CD14-positive monocyte (primary cell): ENCODE measurements around the gene PTER. TPM values are rescaled to one million over a fixed set of nuclear protein-coding genes. Genes with fewer than 3 reads are reported as not detected.

Experiments
- DNase-seq, 3 donors: peaks; one replicate each; pipeline ENCODE4 v3.0.0-alpha.2; 2011 to 2022
- H2AFZ ChIP-seq: 2 replicates; pipeline ENCODE4 v1.6.0; 2012; ENCODE audit warnings: mild to moderate bottlenecking, low read depth, low read length, inconsistent platforms; ENCODE audit not compliant: insufficient read depth, poor library complexity, severe bottlenecking
- H3K27ac ChIP-seq, 2 donors: 1 replicate in 1 of 2; 2 replicates in 1 of 2; pipeline ENCODE4 v1.5.1; 2012 to 2013; ENCODE audit warnings: low read length in 2 of 2, control low read depth in 1 of 2, inconsistent platforms in 1 of 2, low read depth in 1 of 2, mild to moderate bottlenecking in 1 of 2
- H3K27me3 ChIP-seq, 2 donors: one replicate each; pipeline versions ENCODE4 v1.6.0 to v1.6.1; 2011 to 2013; ENCODE audit warnings: low read length in 2 of 2; ENCODE audit not compliant: control insufficient read depth in 2 of 2, insufficient read depth in 2 of 2
- H3K36me3 ChIP-seq, 2 donors: replicated peaks in 1 of 2; 1 replicate in 1 of 2; 2 replicates in 1 of 2; pipeline versions ENCODE4 v1.5.1 to v1.6.1; 2012 to 2013; ENCODE audit warnings: low read length in 2 of 2, control low read depth in 1 of 2, inconsistent platforms in 1 of 2, mild to moderate bottlenecking in 1 of 2; ENCODE audit not compliant: insufficient read depth in 2 of 2, control insufficient read depth in 1 of 2
- H3K4me1 ChIP-seq, 2 donors: 1 replicate in 1 of 2; 2 replicates in 1 of 2; pipeline versions ENCODE4 v1.5.1 to v1.6.1; 2012 to 2013; ENCODE audit warnings: low read length in 2 of 2, control low read depth in 1 of 2, inconsistent platforms in 1 of 2, mild to moderate bottlenecking in 1 of 2, moderate library complexity in 1 of 2; ENCODE audit not compliant: insufficient read depth in 2 of 2, control insufficient read depth in 1 of 2
- H3K4me2 ChIP-seq: replicated peaks from 2 replicates; pipeline ENCODE3; 2012; ENCODE audit warnings: low read length, moderate library complexity, mild to moderate bottlenecking; ENCODE audit not compliant: poor library complexity, severe bottlenecking; ENCODE audit errors: extremely low read depth
- H3K4me3 ChIP-seq, 3 experiments: fragments of 200-600 bp in 1 of 3; sonication (generic) in 1 of 3; replicated peaks in 1 of 3; 1 replicate in 2 of 3; 2 replicates in 1 of 3; pipeline ENCODE4 v1.5.1; 2011 to 2013; ENCODE audit warnings: low read length in 3 of 3, mild to moderate bottlenecking in 3 of 3, control low read depth in 2 of 3, low read depth in 2 of 3, inconsistent platforms in 1 of 3, moderate library complexity in 1 of 3
- H3K79me2 ChIP-seq: 2 replicates; pipeline ENCODE4 v1.6.0; 2012; ENCODE audit warnings: mild to moderate bottlenecking, control low read depth, inconsistent platforms, low read length, moderate library complexity; ENCODE audit not compliant: insufficient read depth
- H3K9ac ChIP-seq: 2 replicates; pipeline ENCODE4 v1.6.0; 2017; ENCODE audit warnings: low read length, mild to moderate bottlenecking; ENCODE audit not compliant: insufficient read depth, poor library complexity, severe bottlenecking
- H3K9me3 ChIP-seq, 2 donors: replicated peaks in 1 of 2; 1 replicate in 1 of 2; 2 replicates in 1 of 2; pipeline versions ENCODE4 v1.5.1 to v1.6.1; 2012 to 2013; ENCODE audit warnings: low read length in 2 of 2, control low read depth in 1 of 2; ENCODE audit not compliant: control insufficient read depth in 1 of 2, insufficient read depth in 1 of 2
- H4K20me1 ChIP-seq: 2 replicates; pipeline ENCODE4 v1.6.0; 2012; ENCODE audit warnings: mild to moderate bottlenecking, low read length, control low read depth, moderate library complexity; ENCODE audit not compliant: insufficient read depth
- H3K27ac Mint-ChIP-seq, 7 donors: one replicate each; pipeline ENCODE4 v1.8.0; 2020; ENCODE audit warnings: mild to moderate bottlenecking in 7 of 7, mixed read lengths in 7 of 7, moderate library complexity in 6 of 7, inconsistent platforms in 2 of 7
- H3K27me3 Mint-ChIP-seq, 3 donors: one replicate each; pipeline ENCODE4 v1.8.0; 2021 to 2022; ENCODE audit warnings: low read depth in 3 of 3, mild to moderate bottlenecking in 3 of 3, mixed read lengths in 3 of 3, moderate library complexity in 3 of 3, inconsistent platforms in 1 of 3
- H3K36me3 Mint-ChIP-seq, 2 donors: one replicate each; pipeline ENCODE4 v1.8.0; 2020; ENCODE audit warnings: mixed read lengths in 2 of 2, inconsistent platforms in 1 of 2, mild to moderate bottlenecking in 1 of 2
- H3K4me1 Mint-ChIP-seq: one replicate; pipeline ENCODE4 v1.8.0; 2020; ENCODE audit warnings: mild to moderate bottlenecking, mixed read lengths
- H3K4me3 Mint-ChIP-seq, 2 donors: one replicate each; pipeline ENCODE4 v1.8.0; 2020; ENCODE audit warnings: mild to moderate bottlenecking in 2 of 2, mixed read lengths in 2 of 2, moderate library complexity in 1 of 2
- H3K9me3 Mint-ChIP-seq, 7 donors: one replicate each; pipeline ENCODE4 v1.8.0; 2020 to 2022; ENCODE audit warnings: mixed read lengths in 7 of 7, mild to moderate bottlenecking in 6 of 7, moderate library complexity in 6 of 7, inconsistent platforms in 2 of 7
- WGBS: methylation state at CpG from one replicate; pipeline ENCODE4 v1.1.5; 2013; ENCODE audit warnings: missing lambda C conversion rate; ENCODE audit not compliant: insufficient coverage; 5-methylcytosine and 5-hydroxymethylcytosine counted together
- intact Hi-C, 2 donors: fragments of 100-400 bp; cut with micrococcal nuclease; formaldehyde crosslinking; loops; one replicate each; pipeline versions ENCODE4 v1.15.0 to v1.15.1; 2023
- polyA plus RNA-seq, 3 donors: library from polyadenylated mRNA; depleted of rRNA in 1 of 3; unstranded in 2 of 3; stranded (reverse) in 1 of 3; fragments of 300-500 nt in 2 of 3; fragments of >200 nt in 1 of 3; fragmentation: Illumina TruSeq in 2 of 3; gene quantifications; 1 replicate in 2 of 3; 2 replicates in 1 of 3; pipeline ENCODE4 v1.2.3, GENCODE V29; 2012 to 2021
- TF ChIP-seq, protein P1 (sequence below): fragments of 200-600 bp; IDR thresholded peaks from one replicate; pipeline ENCODE4 v1.8.0; 2022; ENCODE audit warnings: antibody characterized with exemption, mild to moderate bottlenecking

The PTER gene
- polyA plus RNA-seq, 3 donors, result 7.4 to 15.9 (median 8.9) TPM

DNA sequence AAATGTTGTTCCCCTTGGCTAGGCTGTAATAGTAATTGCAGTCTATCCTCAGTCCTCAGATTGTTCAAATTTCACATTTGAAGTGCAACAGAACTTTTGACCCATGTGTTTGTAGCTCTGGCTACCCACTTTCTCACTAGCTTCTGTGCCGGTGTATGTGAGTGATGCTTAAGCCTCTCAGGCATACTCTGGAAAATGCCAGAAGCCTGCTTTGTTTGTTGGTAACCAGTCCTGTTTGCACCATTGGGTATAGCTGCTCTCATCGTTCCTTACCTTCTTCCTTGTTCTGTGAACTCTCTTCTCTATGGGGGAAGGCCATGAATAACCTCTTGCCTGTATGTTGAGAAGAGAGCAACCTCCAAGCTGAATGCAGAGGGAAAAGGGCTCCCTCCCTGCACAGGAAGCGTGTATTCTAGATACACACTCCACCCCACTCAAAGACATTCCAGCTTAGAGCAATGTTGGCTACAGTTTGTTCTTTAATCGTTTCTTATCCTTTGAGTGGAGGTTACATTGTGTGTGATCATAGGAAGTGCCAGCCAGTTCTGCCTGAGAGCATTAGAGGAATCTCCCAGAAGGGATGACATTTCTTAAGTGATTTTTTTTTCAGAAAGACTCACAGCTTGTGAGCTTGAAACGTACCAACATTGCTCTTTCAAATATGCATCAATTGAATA, 44.4 kb downstream of the PTER start:
- Mint-ChIP-seq H3K4me3 (no peak overlapping the region), H3K36me3 (peaks cover 7 to 15% of the 10 kb centered on the region in 2 donors), H3K9me3 (no peaks in the 10 kb centered on the region), H3K27me3 (peaks cover 0 to 1% (median 0%) of the 10 kb centered on the region in 3 donors), H3K27ac (no peak overlapping the region), H3K4me1 (no peaks in the 10 kb centered on the region)
- intact Hi-C loops, result no loop called here
- Histone ChIP-seq H3K9ac (no peak overlapping the region), H3K4me2 (no peak overlapping the region), H3K27me3 (no peaks in the 10 kb centered on the region), H3K4me1 (no peaks in the 10 kb centered on the region), H3K9me3 (no peaks in the 10 kb centered on the region), H3K36me3 (peaks cover 0 to 7% of the 10 kb centered on the region in 2 donors), H3K4me3 (no peak overlapping the region), H3K27ac (no peak overlapping the region), H4K20me1 (no peaks in the 10 kb centered on the region), H3K79me2 (no peaks in the 10 kb centered on the region), H2AFZ (no peak overlapping the region)
- DNase-seq, result no peak
- TF ChIP-seq, protein P1, sequence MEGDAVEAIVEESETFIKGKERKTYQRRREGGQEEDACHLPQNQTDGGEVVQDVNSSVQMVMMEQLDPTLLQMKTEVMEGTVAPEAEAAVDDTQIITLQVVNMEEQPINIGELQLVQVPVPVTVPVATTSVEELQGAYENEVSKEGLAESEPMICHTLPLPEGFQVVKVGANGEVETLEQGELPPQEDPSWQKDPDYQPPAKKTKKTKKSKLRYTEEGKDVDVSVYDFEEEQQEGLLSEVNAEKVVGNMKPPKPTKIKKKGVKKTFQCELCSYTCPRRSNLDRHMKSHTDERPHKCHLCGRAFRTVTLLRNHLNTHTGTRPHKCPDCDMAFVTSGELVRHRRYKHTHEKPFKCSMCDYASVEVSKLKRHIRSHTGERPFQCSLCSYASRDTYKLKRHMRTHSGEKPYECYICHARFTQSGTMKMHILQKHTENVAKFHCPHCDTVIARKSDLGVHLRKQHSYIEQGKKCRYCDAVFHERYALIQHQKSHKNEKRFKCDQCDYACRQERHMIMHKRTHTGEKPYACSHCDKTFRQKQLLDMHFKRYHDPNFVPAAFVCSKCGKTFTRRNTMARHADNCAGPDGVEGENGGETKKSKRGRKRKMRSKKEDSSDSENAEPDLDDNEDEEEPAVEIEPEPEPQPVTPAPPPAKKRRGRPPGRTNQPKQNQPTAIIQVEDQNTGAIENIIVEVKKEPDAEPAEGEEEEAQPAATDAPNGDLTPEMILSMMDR, result no peak
- no CpG with 5 or more reads among the region's 5 CpGs for WGBS

DNA sequence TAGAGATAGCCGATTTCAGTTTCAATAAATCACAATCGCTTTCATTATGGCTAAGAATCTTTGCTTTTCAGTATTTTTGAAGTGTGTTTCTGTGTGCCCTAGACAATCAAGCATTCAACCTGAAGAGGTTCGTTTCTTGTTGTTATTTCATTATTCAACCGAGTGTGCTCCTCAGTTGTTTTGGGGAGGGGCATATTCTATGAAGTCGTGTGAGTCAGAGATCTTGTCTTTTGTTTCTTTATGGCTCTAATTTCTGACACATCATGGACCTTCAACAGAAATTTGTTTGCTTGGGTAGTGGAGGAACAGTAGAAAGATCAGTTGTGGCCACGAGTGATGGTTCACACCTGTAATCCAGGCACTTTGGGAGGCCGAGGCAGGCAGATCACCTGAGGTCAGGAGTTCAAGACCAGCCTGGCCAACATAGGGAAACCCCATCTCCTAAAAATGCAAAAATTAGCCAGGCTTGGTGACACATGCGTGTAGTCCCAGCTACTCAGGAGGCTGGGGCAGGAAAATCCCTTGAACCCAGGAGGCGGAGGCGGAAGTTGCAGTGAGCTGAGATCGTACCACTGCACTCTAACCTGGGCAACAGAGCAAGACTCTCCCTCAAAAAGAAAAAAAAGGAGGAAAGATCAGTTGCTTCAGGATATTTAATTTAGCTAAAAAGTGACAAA, 46.6 kb downstream of the PTER start:
- DNase-seq, result no peak
- no peak overlapping the region for H3K9ac ChIP-seq
- no peak overlapping the region for H3K4me3 ChIP-seq
- H3K27me3 ChIP-seq, result no peaks in the 10 kb centered on the region
- Mint-ChIP-seq H3K27me3 (peaks cover 0 to 1% (median 0%) of the 10 kb centered on the region in 3 donors), H3K36me3 (peaks cover 13 to 29% of the 10 kb centered on the region in 2 donors), H3K4me1 (no peaks in the 10 kb centered on the region), H3K9me3 (no peaks in the 10 kb centered on the region), H3K4me3 (no peak overlapping the region), H3K27ac (peak overlapping the region in 2 of 7 donors; percentile 2 to 24)
- 93% methylated on average over 4 of the region's 11 CpGs for WGBS
- H3K27ac ChIP-seq, result no peak overlapping the region
- H4K20me1 ChIP-seq, result no peaks in the 10 kb centered on the region
- TF ChIP-seq, protein P1, result no peak
- peaks cover 15 to 25% of the 10 kb centered on the region in 2 donors for H3K36me3 ChIP-seq
- no peaks in the 10 kb centered on the region for H3K79me2 ChIP-seq
- H3K9me3 ChIP-seq, result no peaks in the 10 kb centered on the region
- no peaks in the 10 kb centered on the region for H3K4me1 ChIP-seq
- H2AFZ ChIP-seq, result no peak overlapping the region
- H3K4me2 ChIP-seq, result no peak overlapping the region
- intact Hi-C loops, result no loop called here
